GM21619 (cell line): Measurements from ENCODE around the gene NAA35.
A peak's percentile ranks its signal among the peaks of the same experiment; 100 is the strongest.
"Not testable (repeated sequence)": the region's sequence is repeated elsewhere in the genome, so short reads cannot be mapped to it uniquely, and the experiment has no call there.

Experiments
- ATAC-seq: cut with Tn5 transposase; IDR thresholded peaks from one replicate; pipeline ENCODE4 v1.9.1; 2021; ENCODE audit not compliant: unreplicated experiment

NAA35 gene

GRCh38 chr9:85940832-85941621 lies at the start of gene NAA35:
Gene NAA35 (plus strand): TSS chr9:85941146. CDS start chr9:85942160, 1,014 bp downstream.
- ATAC-seq, result peak; percentile 88

GRCh38 chr9:85892401-85892800 lies 48.5 kb upstream of the NAA35 start:
- ATAC-seq, result no peak

GRCh38 chr9:85895685-85896084 lies 45.3 kb upstream of the NAA35 start:
- peak; percentile 81 for ATAC-seq

- no peak for ATAC-seq
Measured at GRCh38 chr9:85897848-85898247, 43.1 kb upstream of the NAA35 start.

- ATAC-seq, result no peak
Measured at GRCh38 chr9:85898332-85898731, 42.6 kb upstream of the NAA35 start.

GRCh38 chr9:85899388-85899787 lies 41.6 kb upstream of the NAA35 start:
- no peak for ATAC-seq

GRCh38 chr9:85900504-85901201 lies 40.3 kb upstream of the NAA35 start:
- no peak for ATAC-seq

- no peak for ATAC-seq
Measured at GRCh38 chr9:85904975-85905374, 36.0 kb upstream of the NAA35 start.

GRCh38 chr9:85905957-85906356 lies 35.0 kb upstream of the NAA35 start:
- ATAC-seq, result no peak

- ATAC-seq, result no peak
Measured at GRCh38 chr9:85909390-85909789, 31.6 kb upstream of the NAA35 start.

GRCh38 chr9:85914108-85914507 lies 26.8 kb upstream of the NAA35 start:
- no peak for ATAC-seq

- no peak for ATAC-seq
Measured at GRCh38 chr9:85917756-85918155, 23.2 kb upstream of the NAA35 start.

GRCh38 chr9:85925493-85925892 lies 15.5 kb upstream of the NAA35 start:
- ATAC-seq, result no peak

GRCh38 chr9:85927076-85927475 lies 13.9 kb upstream of the NAA35 start:
- no peak for ATAC-seq

- ATAC-seq, result no peak
Measured at GRCh38 chr9:85931495-85931894, 9.5 kb upstream of the NAA35 start.

GRCh38 chr9:85935950-85936349 lies 5.0 kb upstream of the NAA35 start:
- ATAC-seq, result not testable (repeated sequence)

GRCh38 chr9:85940275-85940831 lies 593 bp upstream of the NAA35 start:
- no peak for ATAC-seq

- ATAC-seq, result no peak
Measured at GRCh38 chr9:85941622-85941940, 635 bp downstream of the NAA35 start.

- ATAC-seq, result no peak
Measured at GRCh38 chr9:85941966-85942912, 1.3 kb downstream of the NAA35 start.

GRCh38 chr9:85942913-85943709 lies 2.2 kb downstream of the NAA35 start:
- no peak for ATAC-seq
